GM19438 (cell line): ENCODE data around the gene AFF1.

Experiments used
- ATAC-seq: cut with Tn5 transposase; IDR thresholded peaks from one replicate; pipeline ENCODE4 v1.9.1; 2021; ENCODE audit warnings: low read depth; ENCODE audit not compliant: unreplicated experiment

The AFF1 gene

DNA sequence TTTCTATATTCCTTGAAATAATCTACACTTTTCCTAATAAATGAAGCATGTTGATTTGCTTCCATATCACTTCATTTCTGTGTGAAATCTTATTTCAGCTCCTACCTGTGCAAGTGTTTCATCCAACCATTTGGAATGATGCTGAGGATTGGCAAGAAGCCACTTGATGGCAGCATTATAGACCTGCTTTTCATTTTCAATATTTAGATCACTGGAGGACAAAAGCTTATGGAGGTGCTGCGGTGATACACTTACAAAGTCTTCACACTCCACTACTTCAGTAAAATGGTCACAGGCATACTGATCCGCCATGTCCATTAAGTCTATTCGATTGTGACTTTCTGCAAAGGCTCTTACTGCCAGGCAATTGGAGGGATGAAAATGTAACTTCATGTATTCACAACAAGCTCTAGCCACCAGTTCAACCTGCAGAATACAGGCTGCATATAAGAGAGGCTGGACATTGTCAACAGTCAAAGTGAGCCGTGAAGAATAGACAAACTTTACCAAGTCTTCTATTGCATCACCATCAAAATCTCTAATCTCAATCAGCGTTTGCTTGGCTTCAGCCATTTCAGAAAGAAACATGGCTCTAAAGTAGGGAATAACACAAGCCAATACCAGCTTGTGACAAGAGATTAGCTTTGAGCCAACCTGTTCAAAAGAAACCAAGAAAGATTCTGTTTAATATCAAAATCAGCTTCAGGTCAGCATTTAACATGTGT, 250.5 kb downstream of the AFF1 start:
- no peak for ATAC-seq

DNA sequence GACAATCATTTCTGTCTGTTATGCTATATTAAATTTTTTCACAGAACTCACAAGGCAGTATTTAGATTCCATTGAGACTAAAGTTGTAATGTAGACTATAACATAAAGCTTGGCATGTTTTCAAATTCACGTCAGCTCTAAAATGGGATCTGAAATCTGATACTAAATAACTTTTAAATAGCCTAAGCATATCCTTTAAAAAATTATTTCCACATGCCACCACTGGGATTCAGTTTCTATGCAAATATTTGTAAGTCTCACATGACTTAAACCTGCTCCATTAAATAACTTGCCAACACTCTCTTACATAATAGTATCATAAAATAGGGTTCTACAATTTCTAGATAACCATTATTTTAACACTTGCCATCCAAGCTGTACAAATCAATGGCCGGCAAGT, 253.2 kb downstream of the AFF1 start:
- no peak for ATAC-seq

GRCh38 chr4:87188932-87189331, 254.1 kb downstream of the AFF1 start:
- no peak for ATAC-seq
